Measurements from ENCODE around the gene GPATCH3.
"Not testable (repeated sequence)": the region's sequence is repeated elsewhere in the genome, so short reads cannot be mapped to it uniquely, and the experiment has no call there.

Gene GPATCH3

DNA sequence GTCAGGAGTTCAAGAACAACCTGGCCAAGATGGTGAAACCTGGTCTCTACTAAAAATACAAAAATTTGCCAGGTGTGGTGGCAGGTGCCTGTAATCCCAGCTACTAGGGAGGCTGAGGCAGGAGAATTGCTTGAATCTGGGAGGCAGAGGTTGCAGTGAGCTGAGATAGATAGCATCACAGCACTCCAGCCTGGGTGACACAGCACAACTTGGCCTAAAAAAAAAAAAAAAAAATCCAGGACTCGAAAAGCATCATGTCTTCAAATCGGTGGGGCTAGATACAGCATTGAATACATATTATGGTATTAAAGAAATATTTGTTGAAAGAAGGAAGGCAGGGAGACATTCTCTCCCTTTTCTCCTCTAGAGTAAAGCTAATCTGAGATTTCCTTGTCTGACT, 27.2 kb downstream of the GPATCH3 start:
- H3K27me3 ChIP-seq (ENCODE audit: control insufficient read depth, insufficient read depth, low read length); H3K9me3 ChIP-seq (ENCODE audit: control insufficient read depth, insufficient read depth, low read length); DNase-seq (ENCODE audit: low read depth, low spot score); H3K27ac ChIP-seq (ENCODE audit: low read length); H3K36me3 ChIP-seq (ENCODE audit: control insufficient read depth, insufficient read depth, low read length); H3K4me3 ChIP-seq (ENCODE audit: low read length); H3K4me1 ChIP-seq (ENCODE audit: control insufficient read depth, insufficient read depth, low read length): not testable (repeated sequence)
- no CpG with 5 or more reads among the region's 2 CpGs for WGBS (ENCODE audit: insufficient coverage, insufficient read length)

DNA sequence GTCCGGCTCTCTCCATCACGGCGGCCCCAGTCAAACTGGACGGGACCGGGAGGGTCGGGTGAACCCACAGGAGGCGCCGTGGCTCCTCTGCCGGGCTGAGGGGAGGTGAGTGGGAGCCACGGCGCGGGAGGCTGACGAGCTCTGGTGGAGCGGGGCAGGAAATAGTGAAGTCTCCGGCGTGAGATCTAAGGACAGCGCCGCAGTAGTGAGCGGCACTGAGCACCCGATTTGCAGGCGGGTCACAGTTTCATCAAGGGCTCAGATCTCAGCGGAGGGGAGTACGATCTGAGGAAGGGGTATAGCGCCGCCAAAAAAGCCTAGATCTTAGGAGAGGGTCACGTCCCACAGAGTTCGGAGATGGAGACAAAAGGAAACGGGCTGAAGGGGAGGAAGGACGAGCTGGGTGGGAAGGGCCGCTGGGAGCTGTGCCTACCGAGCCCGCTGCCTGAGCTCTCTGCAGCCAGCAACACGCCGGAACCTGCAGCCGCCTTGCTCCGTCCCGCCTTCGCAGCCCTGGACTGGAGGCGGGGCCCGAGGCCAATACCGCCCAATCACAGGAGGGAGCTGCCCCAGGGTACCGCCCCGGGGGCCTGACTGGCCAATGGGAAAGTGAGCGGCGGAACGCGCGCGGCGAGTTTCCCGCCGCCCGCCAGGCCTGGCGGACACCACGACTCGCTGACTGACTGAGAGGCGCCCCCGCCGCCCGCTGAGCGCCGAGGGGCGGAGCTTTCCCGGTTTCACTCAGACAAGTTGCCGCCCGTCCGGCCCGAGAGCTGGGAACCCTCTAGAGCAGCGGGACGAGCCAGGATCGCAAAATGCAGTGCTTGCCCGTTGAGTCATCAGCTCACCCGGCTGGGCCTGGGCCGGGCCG, 35.4 kb downstream of the GPATCH3 start:
- Histone ChIP-seq H3K27me3 (ENCODE audit: control insufficient read depth, insufficient read depth, low read length) (no peaks in the 10 kb centered on the region; the same call in 1 of the 2 replicates), H3K4me1 (ENCODE audit: control insufficient read depth, insufficient read depth, low read length) (peaks cover 5% of the 10 kb centered on the region; the same call in 1 of the 2 replicates), H3K4me3 (ENCODE audit: low read length) (peak overlapping the region; percentile 54; the same call in 1 of the 2 replicates), H3K9me3 (ENCODE audit: control insufficient read depth, insufficient read depth, low read length) (no peaks in the 10 kb centered on the region), H3K36me3 (ENCODE audit: control insufficient read depth, insufficient read depth, low read length) (no peaks in the 10 kb centered on the region), H3K27ac (ENCODE audit: low read length) (no peak overlapping the region)
- WGBS (ENCODE audit: insufficient coverage, insufficient read length), result no CpG with 5 or more reads among the region's 75 CpGs
- DNase-seq (ENCODE audit: low read depth, low spot score), result peak; percentile 74

DNA sequence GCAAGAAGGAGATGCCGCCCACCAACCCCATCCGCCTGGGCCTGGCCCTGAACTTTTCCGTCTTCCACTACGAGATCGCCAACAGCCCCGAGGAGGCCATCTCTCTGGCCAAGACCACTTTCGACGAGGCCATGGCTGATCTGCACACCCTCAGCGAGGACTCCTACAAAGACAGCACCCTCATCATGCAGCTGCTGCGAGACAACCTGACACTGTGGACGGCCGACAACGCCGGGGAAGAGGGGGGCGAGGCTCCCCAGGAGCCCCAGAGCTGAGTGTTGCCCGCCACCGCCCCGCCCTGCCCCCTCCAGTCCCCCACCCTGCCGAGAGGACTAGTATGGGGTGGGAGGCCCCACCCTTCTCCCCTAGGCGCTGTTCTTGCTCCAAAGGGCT, 36.6 kb downstream of the GPATCH3 start:
- DNase-seq (ENCODE audit: low read depth, low spot score), result no peak
- H3K27ac ChIP-seq (ENCODE audit: low read length), result no peak overlapping the region
- H3K9me3 ChIP-seq (ENCODE audit: control insufficient read depth, insufficient read depth, low read length), result no peaks in the 10 kb centered on the region
- no CpG with 5 or more reads among the region's 20 CpGs for WGBS (ENCODE audit: insufficient coverage, insufficient read length)
- H3K36me3 ChIP-seq (ENCODE audit: control insufficient read depth, insufficient read depth, low read length), result no peaks in the 10 kb centered on the region
- no peak overlapping the region for H3K4me3 ChIP-seq (ENCODE audit: low read length)
- H3K27me3 ChIP-seq (ENCODE audit: control insufficient read depth, insufficient read depth, low read length), result no peaks in the 10 kb centered on the region; the same call in 1 of the 2 replicates
- peaks cover 5% of the 10 kb centered on the region; the same call in 1 of the 2 replicates for H3K4me1 ChIP-seq (ENCODE audit: control insufficient read depth, insufficient read depth, low read length)

DNA sequence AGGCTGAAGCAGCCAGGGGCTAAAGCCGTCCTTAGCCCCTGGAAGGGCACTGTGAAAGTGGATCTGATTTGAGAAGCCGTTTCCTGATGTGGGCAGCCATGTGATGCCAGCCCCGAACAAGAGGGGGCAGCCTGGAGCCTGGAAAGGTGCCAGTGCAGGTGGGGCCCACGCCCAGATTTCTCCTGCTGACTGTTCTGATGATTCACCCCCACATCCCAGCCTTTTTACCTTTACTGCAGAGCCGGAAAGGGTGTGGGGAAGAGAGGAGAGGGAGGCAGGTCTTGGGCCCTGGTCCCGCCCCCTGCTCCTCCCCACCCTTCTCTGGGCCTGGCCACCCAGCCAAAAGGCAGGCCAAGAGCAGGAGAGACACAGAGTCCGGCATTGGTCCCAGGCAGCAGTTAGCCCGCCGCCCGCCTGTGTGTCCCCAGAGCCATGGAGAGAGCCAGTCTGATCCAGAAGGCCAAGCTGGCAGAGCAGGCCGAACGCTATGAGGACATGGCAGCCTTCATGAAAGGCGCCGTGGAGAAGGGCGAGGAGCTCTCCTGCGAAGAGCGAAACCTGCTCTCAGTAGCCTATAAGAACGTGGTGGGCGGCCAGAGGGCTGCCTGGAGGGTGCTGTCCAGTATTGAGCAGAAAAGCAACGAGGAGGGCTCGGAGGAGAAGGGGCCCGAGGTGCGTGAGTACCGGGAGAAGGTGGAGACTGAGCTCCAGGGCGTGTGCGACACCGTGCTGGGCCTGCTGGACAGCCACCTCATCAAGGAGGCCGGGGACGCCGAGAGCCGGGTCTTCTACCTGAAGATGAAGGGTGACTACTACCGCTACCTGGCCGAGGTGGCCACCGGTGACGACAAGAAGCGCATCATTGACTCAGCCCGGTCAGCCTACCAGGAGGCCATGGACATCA, 37.2 kb downstream of the GPATCH3 start, which contains the start of gene SFN:
TSS of gene SFN (plus strand) at position 369 of the 904 bp plus-strand sequence. CDS start at position 433, 64 bp downstream.
- no peaks in the 10 kb centered on the region for H3K36me3 ChIP-seq (ENCODE audit: control insufficient read depth, insufficient read depth, low read length)
- no peak within 1 kb of the TSS for H3K4me3 ChIP-seq (ENCODE audit: low read length)
- no peaks in the 10 kb centered on the region for H3K9me3 ChIP-seq (ENCODE audit: control insufficient read depth, insufficient read depth, low read length)
- H3K27ac ChIP-seq (ENCODE audit: low read length), result no peak within 1 kb of the TSS
- no CpG with 5 or more reads among the region's 37 CpGs for WGBS (ENCODE audit: insufficient coverage, insufficient read length)
- H3K27me3 ChIP-seq (ENCODE audit: control insufficient read depth, insufficient read depth, low read length), result no peaks in the 10 kb centered on the region; the same call in 1 of the 2 replicates
- peaks cover 5% of the 10 kb centered on the region; the same call in 1 of the 2 replicates for H3K4me1 ChIP-seq (ENCODE audit: control insufficient read depth, insufficient read depth, low read length)
- no peak for DNase-seq (ENCODE audit: low read depth, low spot score)

DNA sequence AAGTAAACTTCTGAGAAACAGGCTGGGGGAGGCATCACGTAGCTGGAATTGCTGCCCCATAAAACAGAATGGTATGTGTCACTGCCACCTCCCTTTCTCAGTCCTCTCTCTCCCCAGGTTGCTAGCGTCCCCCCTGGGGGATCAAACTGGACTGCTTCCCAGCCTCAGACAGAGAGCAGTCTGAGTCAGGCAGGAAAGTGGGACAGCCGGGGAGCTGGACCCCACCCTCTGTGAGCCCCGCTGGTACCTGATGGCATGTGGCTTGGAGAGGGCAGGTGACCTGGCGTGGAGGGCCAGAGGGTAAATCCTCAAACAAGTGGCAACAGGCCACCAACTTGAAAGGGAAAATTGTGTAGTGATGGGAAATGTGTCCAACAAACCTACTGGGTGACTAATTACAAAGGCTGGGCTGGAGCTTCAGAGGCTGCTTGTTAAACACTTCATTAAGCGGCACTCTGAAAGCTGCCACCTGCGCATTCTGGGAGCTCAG, 38.3 kb downstream of the GPATCH3 start:
- no peaks in the 10 kb centered on the region; the same call in 1 of the 2 replicates for H3K27me3 ChIP-seq (ENCODE audit: control insufficient read depth, insufficient read depth, low read length)
- H3K27ac ChIP-seq (ENCODE audit: low read length), result no peak overlapping the region
- H3K9me3 ChIP-seq (ENCODE audit: control insufficient read depth, insufficient read depth, low read length), result no peaks in the 10 kb centered on the region
- no CpG with 5 or more reads among the region's 7 CpGs for WGBS (ENCODE audit: insufficient coverage, insufficient read length)
- no peaks in the 10 kb centered on the region for H3K36me3 ChIP-seq (ENCODE audit: control insufficient read depth, insufficient read depth, low read length)
- peaks cover 8% of the 10 kb centered on the region for H3K4me1 ChIP-seq (ENCODE audit: control insufficient read depth, insufficient read depth, low read length)
- DNase-seq (ENCODE audit: low read depth, low spot score), result no peak
- H3K4me3 ChIP-seq (ENCODE audit: low read length), result no peak overlapping the region

DNA sequence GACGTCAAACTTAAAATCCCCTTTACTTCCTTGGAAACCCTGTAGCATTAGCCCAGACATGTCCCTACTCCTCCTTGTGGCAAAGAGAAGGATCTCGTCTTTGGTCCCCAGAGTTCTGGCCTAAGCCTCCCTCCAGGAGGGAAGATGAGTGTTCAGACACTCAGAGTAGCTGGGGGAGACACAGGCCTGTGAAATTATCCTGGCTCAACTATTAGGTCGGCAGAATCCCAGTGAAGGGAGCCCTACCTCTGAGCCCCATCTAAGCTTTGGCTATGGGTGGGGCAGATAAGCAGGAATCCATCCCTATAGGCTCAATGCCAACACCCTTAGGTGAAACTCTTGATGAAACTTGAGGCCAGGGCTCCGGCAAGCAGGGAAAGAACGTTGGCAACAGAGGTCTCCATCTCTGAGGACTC, 39.0 kb downstream of the GPATCH3 start:
- no peak for DNase-seq (ENCODE audit: low read depth, low spot score)
- WGBS (ENCODE audit: insufficient coverage, insufficient read length), result no CpG with 5 or more reads among the region's 5 CpGs
- H3K36me3 ChIP-seq (ENCODE audit: control insufficient read depth, insufficient read depth, low read length), result no peaks in the 10 kb centered on the region
- no peaks in the 10 kb centered on the region; the same call in 1 of the 2 replicates for H3K27me3 ChIP-seq (ENCODE audit: control insufficient read depth, insufficient read depth, low read length)
- no peak overlapping the region for H3K4me3 ChIP-seq (ENCODE audit: low read length)
- H3K9me3 ChIP-seq (ENCODE audit: control insufficient read depth, insufficient read depth, low read length), result no peaks in the 10 kb centered on the region
- H3K27ac ChIP-seq (ENCODE audit: low read length), result no peak overlapping the region
- peaks cover 10% of the 10 kb centered on the region for H3K4me1 ChIP-seq (ENCODE audit: control insufficient read depth, insufficient read depth, low read length)

DNA sequence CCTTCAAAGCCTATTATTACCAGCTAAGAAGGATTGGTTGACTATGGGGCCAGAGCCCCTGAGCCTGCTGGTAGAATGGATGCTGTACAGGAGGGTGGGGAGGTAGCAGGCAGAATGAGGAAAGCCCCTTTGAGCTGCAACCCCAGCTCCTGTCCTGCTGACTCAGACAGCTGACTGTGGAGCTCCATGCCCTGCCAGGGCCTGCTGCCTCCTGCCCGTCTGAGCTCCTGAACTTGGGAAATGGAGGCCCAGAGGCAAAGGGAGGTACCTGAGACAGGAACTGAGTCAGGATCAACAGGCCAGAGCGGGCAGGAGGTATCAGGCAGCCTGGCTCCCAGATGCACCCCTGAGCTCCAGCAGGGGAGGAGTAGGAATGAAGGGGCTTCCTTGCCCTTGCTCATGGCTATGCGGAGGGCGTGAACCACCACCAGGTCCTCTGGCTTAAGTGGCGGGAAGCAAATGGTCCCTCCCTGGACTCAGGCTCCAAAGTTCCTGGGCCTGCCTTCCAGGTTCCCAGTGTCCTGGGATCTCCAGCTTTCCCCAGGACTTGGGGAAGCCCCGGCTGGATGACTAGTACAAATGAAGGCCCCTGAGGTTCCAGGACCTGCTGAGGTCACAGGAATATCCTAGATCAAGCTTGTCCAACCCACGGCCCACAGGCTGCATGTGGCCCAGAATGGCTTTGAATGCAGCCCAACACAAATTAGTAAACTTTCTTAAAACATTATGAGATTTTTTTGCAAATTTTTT, 41.2 kb downstream of the GPATCH3 start:
- Histone ChIP-seq H3K9me3 (ENCODE audit: control insufficient read depth, insufficient read depth, low read length) (no peaks in the 10 kb centered on the region), H3K4me1 (ENCODE audit: control insufficient read depth, insufficient read depth, low read length) (peaks cover 9% of the 10 kb centered on the region), H3K27me3 (ENCODE audit: control insufficient read depth, insufficient read depth, low read length) (no peaks in the 10 kb centered on the region; the same call in 1 of the 2 replicates), H3K4me3 (ENCODE audit: low read length) (no peak overlapping the region), H3K36me3 (ENCODE audit: control insufficient read depth, insufficient read depth, low read length) (no peaks in the 10 kb centered on the region; the same call in 1 of the 2 replicates), H3K27ac (ENCODE audit: low read length) (no peak overlapping the region)
- no peak for DNase-seq (ENCODE audit: low read depth, low spot score)
- WGBS (ENCODE audit: insufficient coverage, insufficient read length), result no CpG with 5 or more reads among the region's 7 CpGs

DNA sequence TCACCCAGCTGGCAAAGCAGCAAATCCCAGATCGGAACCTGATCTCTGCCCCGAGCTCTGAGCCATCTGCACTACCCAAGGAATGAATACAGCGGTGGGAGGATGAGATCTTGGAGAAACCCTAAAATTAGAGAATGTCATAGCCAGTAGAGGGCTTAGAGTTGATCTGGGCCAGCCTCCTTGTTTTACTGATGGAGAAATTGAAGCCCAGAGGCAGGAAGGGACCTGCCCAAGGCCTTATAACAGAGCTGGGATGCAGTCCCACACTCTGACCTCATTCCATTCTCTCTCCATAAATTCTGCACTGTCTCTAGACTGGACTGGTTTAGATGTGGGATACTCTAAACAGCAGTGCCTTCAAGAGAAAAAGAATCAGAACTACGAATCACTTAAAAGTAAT, 42.1 kb downstream of the GPATCH3 start:
- Histone ChIP-seq H3K36me3 (ENCODE audit: control insufficient read depth, insufficient read depth, low read length) (no peaks in the 10 kb centered on the region; the same call in 1 of the 2 replicates), H3K9me3 (ENCODE audit: control insufficient read depth, insufficient read depth, low read length) (no peaks in the 10 kb centered on the region), H3K27ac (ENCODE audit: low read length) (no peak overlapping the region), H3K4me1 (ENCODE audit: control insufficient read depth, insufficient read depth, low read length) (peaks cover 8% of the 10 kb centered on the region), H3K27me3 (ENCODE audit: control insufficient read depth, insufficient read depth, low read length) (no peaks in the 10 kb centered on the region), H3K4me3 (ENCODE audit: low read length) (no peak overlapping the region)
- DNase-seq (ENCODE audit: low read depth, low spot score), result no peak
- no CpG with 5 or more reads among the region's 4 CpGs for WGBS (ENCODE audit: insufficient coverage, insufficient read length)

DNA sequence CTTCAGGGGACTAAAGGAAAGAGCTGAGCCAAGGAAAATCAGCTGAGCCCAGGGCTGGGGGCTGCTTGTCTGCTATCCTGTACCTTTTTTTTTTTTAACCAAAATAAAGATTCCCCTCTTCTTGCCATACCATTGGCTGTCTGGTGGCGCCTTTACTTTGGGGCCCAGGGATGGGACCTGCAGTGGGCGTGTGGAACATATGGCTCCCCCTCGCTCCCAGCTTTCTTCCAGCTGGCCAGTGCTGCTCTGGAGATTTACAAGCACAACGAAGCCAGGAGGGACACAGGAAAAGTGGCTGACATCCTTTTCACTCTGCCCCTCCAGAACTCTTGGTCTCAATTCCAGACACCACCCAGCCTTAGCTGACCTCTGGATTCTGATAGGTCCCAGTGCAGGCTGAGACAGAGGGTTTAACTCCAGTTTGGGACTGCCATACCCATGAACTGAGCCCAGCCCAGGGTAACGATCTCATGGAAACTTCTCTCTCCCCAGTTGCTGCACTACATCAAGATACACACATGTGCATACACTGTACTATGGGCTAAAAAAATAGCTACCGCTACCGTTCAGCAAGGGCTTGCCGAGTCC, 42.7 kb downstream of the GPATCH3 start:
- no peak for DNase-seq (ENCODE audit: low read depth, low spot score)
- Histone ChIP-seq H3K4me3 (ENCODE audit: low read length) (no peak overlapping the region), H3K27ac (ENCODE audit: low read length) (no peak overlapping the region), H3K9me3 (ENCODE audit: control insufficient read depth, insufficient read depth, low read length) (no peaks in the 10 kb centered on the region), H3K27me3 (ENCODE audit: control insufficient read depth, insufficient read depth, low read length) (no peaks in the 10 kb centered on the region), H3K36me3 (ENCODE audit: control insufficient read depth, insufficient read depth, low read length) (no peaks in the 10 kb centered on the region; the same call in 1 of the 2 replicates), H3K4me1 (ENCODE audit: control insufficient read depth, insufficient read depth, low read length) (peaks cover 5% of the 10 kb centered on the region)
- WGBS (ENCODE audit: insufficient coverage, insufficient read length), result no CpG with 5 or more reads among the region's 8 CpGs
